ENCODE measurements around the gene BANK1. TPM values are rescaled to one million over a fixed set of nuclear protein-coding genes. Genes with fewer than 3 reads are reported as not detected.
A peak's percentile ranks its signal among the peaks of the same experiment; 100 is the strongest.

BANK1 gene
- total RNA-seq, 1 experiment from 2014 or later = not detected

DNA sequence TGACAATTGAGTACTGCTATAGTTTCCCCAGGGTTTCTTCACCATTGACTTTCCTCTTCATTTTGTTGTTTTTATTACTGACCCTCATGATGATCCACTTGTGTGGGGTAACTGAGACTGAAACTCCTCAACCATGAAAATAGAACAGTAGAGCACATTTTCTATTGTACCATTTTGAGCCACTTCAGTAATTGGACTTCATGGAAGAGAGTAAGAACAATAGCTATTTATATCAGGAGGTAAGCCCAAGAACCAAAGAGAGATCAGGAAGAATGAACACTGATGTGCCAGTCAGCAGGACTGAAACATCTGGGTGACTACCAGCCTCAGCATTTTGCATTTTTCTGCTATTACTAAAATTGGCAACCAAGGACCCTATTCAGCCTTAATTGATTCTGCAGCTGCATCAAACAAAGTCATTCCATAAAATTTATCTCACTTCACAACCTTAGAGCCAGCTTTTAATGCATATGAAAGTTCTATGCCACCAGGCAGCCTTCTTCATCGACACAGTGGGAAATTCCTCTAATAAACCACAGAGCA lies 151.4 kb downstream of the BANK1 start:
- no peak for DNase-seq (ENCODE audit: low read depth, low spot score)
- in situ Hi-C loops (cut with HindIII; ENCODE audit: low pct_unique_long_range_greater_than_20kb, low sequenced_read_pairs) = no loop called here

DNA sequence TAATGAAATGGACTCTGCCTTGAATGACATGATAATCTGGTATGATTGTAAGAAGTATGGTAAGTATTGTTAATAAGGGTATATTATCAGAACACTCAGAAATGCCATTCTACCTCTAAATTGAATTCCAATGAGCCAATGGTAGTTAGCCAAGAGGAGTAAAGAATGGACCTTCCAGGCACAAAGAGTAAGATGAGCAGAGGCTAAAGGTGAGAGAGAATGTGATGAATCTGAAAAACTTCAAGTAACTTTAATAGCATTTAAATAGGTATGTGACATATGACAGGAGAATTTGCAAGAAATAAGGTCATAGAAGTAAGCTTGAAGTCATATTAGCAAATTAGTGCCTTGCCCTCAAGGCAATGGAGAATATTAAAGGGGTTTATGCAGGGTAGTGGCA lies 152.4 kb downstream of the BANK1 start:
- in situ Hi-C loops (cut with HindIII; ENCODE audit: low pct_unique_long_range_greater_than_20kb, low sequenced_read_pairs) = no loop called here
- DNase-seq (ENCODE audit: low read depth, low spot score) = no peak

GRCh38 chr4:101944649-101945048 lies 154.1 kb downstream of the BANK1 start:
- in situ Hi-C loops (cut with HindIII; ENCODE audit: low pct_unique_long_range_greater_than_20kb, low sequenced_read_pairs) = no loop called here

DNA sequence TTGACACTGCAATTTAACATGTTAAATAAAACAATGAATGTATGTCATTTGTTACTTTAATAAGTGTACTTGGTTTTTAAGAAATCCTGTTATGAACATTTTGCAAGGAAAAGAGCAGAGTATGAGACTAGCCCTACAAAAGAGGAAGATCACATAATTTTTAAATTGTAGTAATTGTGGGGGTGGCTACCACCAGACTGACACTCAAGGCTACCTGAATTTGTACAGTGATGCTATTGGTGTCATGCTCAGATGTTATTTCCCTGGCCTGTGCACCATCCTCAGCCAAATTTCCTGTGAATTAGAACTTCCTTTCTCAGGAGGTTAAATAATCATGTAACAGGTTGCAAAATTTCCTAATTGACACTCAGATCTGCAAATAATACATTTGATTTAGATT lies 157.5 kb downstream of the BANK1 start:
- no peak for DNase-seq (ENCODE audit: low read depth, low spot score)
- in situ Hi-C loops (cut with HindIII; ENCODE audit: low pct_unique_long_range_greater_than_20kb, low sequenced_read_pairs) = no loop called here

More at GRCh38 chr4:101944649-101945048, 154.1 kb downstream of the BANK1 start:
- no peak for DNase-seq (ENCODE audit: low read depth, low spot score)

DNA sequence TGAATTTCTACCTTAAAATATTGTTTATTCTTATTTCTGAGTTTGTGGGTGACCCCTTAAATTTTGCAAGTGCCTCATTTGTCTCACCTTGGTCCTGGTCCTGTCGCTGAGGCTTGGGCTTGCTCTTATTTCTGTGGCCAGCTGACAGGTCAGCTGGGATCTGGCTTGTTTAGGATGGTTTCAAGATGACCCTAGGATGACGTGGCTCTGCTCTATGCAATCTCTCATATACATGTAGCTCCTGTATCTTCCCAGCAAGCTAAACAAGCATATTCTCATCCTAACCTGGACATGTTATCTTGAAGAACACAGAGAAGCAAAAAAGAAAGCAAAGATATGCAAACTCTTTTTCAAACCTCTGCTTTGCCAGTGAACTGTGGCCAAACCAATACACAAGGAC lies 158.4 kb downstream of the BANK1 start:
- in situ Hi-C loops (cut with HindIII; ENCODE audit: low pct_unique_long_range_greater_than_20kb, low sequenced_read_pairs) = no loop called here
- no peak for DNase-seq (ENCODE audit: low read depth, low spot score)

DNA sequence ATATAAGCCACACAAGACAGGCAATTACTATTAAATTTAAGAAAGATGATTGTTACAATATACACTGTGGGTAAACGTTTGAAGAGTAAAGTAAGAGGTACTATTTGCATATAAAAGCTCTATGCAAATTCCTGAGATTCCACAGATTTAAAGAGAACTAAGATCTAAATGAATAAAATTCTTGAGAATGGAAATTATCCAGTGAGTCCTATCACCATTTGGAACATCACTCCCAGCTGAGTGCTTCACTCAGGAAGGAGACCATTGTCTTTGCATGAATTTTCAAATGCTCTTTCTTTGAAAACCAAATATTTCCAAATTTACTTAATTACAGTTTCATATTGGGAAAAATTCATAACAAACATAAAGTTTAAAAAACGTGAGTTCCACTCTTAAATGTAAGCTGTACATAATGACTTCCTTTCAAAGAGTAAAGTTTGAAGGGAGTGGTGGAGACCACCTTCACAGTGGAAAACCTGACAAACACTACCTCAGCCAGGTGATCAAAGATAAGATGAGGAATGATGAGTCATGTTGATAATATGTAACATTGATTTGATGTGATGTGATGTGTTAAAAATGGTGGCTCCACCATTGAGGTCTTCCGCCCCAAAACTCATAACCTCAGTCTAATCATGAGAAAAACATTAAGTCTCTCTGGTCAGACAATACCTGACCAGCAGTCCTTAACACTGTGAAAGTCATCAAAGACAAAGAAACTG lies 159.9 kb downstream of the BANK1 start:
- in situ Hi-C loops (cut with HindIII; ENCODE audit: low pct_unique_long_range_greater_than_20kb, low sequenced_read_pairs) = no loop called here
- DNase-seq (ENCODE audit: low read depth, low spot score) = no peak

DNA sequence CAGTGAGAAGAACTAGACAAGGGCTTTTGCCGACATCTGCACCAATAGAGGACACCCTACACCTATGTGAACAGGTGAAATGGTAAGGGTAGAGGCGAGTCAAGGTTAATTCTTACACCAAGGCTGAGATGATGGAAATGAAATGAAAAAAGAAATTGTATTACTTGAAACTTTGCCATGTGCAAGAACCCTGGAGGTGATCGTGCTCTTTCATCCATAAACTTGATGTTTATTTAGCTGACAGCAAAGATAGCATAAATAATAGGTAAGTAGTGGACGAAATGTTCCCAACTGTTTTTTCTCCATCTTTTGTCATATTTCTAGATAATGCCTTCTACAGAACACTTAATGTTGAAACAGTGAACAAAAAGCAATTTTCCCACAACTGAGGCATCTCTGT lies 162.5 kb downstream of the BANK1 start:
- in situ Hi-C loops (cut with HindIII; ENCODE audit: low pct_unique_long_range_greater_than_20kb, low sequenced_read_pairs) = no loop called here
- no peak for DNase-seq (ENCODE audit: low read depth, low spot score)

DNA sequence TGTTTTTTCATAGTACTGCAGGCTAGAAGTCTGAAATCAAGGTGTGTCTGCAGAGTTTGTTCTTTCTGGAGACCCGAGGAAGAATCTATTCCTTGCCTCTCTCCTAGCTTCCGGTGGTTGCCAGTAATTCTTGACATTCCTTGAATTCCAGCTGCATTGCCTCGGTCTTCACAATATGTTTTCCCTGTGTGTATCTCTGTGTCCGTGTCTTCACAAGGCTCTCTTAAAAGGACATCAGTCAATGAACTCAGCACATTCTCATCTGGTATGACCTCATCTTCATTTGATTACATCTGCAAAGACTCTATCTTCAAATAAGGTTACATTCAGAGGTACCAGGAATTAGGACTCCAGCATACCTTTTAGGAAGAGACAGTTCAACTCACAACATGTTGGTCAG lies 163.4 kb downstream of the BANK1 start:
- in situ Hi-C loops (cut with HindIII; ENCODE audit: low pct_unique_long_range_greater_than_20kb, low sequenced_read_pairs) = no loop called here
- peak; percentile 16 for DNase-seq (ENCODE audit: low read depth, low spot score)

- in situ Hi-C loops (cut with HindIII; ENCODE audit: low pct_unique_long_range_greater_than_20kb, low sequenced_read_pairs) = no loop called here
- DNase-seq (ENCODE audit: low read depth, low spot score) = no peak
Observed at GRCh38 chr4:101954351-101954750, 163.8 kb downstream of the BANK1 start.

GRCh38 chr4:101954975-101955678 lies 164.6 kb downstream of the BANK1 start:
- no peak for DNase-seq (ENCODE audit: low read depth, low spot score)
- in situ Hi-C loops (cut with HindIII; ENCODE audit: low pct_unique_long_range_greater_than_20kb, low sequenced_read_pairs) = no loop called here

- in situ Hi-C loops (cut with HindIII; ENCODE audit: low pct_unique_long_range_greater_than_20kb, low sequenced_read_pairs) = no loop called here
- DNase-seq (ENCODE audit: low read depth, low spot score) = no peak
Observed at GRCh38 chr4:101956068-101956825, 165.7 kb downstream of the BANK1 start.

GRCh38 chr4:101958547-101958946 lies 168.0 kb downstream of the BANK1 start:
- no peak for DNase-seq (ENCODE audit: low read depth, low spot score)
- in situ Hi-C loops (cut with HindIII; ENCODE audit: low pct_unique_long_range_greater_than_20kb, low sequenced_read_pairs) = no loop called here

- in situ Hi-C loops (cut with HindIII; ENCODE audit: low pct_unique_long_range_greater_than_20kb, low sequenced_read_pairs) = no loop called here
- DNase-seq (ENCODE audit: low read depth, low spot score) = no peak
Observed at GRCh38 chr4:101960431-101960830, 169.9 kb downstream of the BANK1 start.

- no peak for DNase-seq (ENCODE audit: low read depth, low spot score)
- in situ Hi-C loops (cut with HindIII; ENCODE audit: low pct_unique_long_range_greater_than_20kb, low sequenced_read_pairs) = no loop called here
Observed at GRCh38 chr4:101961144-101961543, 170.6 kb downstream of the BANK1 start.

DNA sequence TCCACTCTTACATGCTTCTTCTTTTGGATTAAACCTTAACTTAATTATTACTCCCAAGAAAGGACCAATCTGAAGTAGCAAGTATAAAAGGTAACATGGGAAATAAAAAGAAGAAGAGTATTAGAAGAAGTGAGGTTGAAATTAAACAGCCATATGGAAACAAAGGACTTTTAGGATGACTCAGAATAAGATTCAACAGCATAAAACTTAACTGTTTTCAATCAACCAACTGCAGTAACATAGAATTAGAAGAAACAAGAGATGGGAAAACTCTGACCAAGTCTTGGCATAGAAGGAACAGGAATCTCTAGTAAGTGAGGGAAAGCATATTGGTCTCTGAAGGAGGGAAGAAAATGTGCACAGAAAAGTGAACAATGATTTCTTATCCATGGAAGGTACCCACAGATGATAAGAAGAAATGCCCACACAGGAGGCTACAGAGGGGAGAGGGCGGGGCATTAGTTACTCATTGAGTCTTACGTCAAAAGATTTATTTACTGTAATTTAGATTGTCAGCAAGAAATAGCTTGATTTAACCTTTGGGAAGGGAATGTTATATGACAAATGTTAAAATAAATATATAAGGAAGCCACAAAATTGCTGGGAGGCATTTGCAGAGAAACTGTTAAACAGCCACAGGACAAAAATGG lies 177.3 kb downstream of the BANK1 start:
- in situ Hi-C loops (cut with HindIII; ENCODE audit: low pct_unique_long_range_greater_than_20kb, low sequenced_read_pairs) = no loop called here
- DNase-seq (ENCODE audit: low read depth, low spot score) = no peak

DNA sequence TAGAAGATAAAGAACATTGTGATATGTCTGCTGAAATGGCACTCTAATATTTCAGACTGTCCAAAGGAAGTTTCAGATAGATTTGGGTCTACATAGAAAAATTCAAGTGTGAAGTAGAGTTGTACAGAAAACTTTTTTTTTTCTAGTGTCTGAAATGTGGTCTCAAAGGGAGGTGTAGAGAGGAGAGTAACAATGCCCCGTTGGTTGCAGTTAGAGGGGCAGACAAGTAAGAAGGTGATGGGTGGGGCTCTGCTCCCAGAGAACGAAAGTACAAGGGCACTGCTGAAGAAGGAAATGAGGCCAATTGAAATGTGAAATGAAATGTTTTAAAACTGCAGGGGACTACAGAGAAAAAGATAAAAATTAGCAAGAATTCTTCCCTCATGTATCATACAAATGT lies 177.8 kb downstream of the BANK1 start:
- in situ Hi-C loops (cut with HindIII; ENCODE audit: low pct_unique_long_range_greater_than_20kb, low sequenced_read_pairs) = no loop called here
- no peak for DNase-seq (ENCODE audit: low read depth, low spot score)

DNA sequence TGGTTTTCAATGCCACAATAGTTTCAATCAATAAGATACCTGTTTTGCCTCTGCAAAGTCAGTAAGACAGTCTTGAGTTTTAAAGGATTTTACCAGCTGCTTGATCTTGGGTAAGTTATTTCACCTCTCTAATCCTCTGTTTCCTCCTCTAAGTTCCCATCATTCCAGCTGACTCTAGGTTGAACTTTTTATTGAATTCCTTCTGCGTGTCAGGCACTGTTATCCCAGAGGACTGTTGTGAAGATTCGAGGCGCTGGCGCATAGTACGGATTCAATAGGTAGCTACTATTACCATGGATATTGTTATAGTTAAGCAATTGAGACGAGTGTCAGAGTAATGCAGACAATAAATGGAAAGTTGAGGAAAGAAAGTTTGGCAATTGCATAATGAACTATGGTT lies 179.4 kb downstream of the BANK1 start:
- no peak for DNase-seq (ENCODE audit: low read depth, low spot score)

More for the DNA sequence above, 179.4 kb downstream of the BANK1 start:
- in situ Hi-C loops (cut with HindIII; ENCODE audit: low pct_unique_long_range_greater_than_20kb, low sequenced_read_pairs) = no loop called here
